H9 (cell line): ENCODE data around the gene DOCK2. TPM values are rescaled to one million over a fixed set of nuclear protein-coding genes. Genes with fewer than 3 reads are reported as not detected.

ENCODE experiments used
- DNase-seq: peaks from one replicate; pipeline ENCODE4 v3.0.0-alpha.2; 2017
- H2AFZ ChIP-seq: one replicate; pipeline ENCODE4 v1.6.1; 2013; ENCODE audit warnings: mild to moderate bottlenecking, low read length, control low read depth, moderate library complexity
- H2AK5ac ChIP-seq: 2 replicates; pipeline ENCODE4 v1.6.1; 2013; ENCODE audit warnings: low read length, control low read depth, mixed read lengths; ENCODE audit not compliant: insufficient read length
- H2BK120ac ChIP-seq: one replicate; pipeline ENCODE4 v1.6.1; 2013; ENCODE audit warnings: low read depth, mild to moderate bottlenecking, low read length, control low read depth, inconsistent platforms; ENCODE audit not compliant: poor library complexity, severe bottlenecking
- H2BK12ac ChIP-seq: 2 replicates; pipeline ENCODE4 v1.6.1; 2013; ENCODE audit warnings: low read length, control low read depth, mixed read lengths, low read depth; ENCODE audit not compliant: insufficient read length
- H2BK15ac ChIP-seq: 2 replicates; pipeline ENCODE4 v1.6.1; 2013; ENCODE audit warnings: low read depth, low read length, control low read depth
- H2BK20ac ChIP-seq: one replicate; pipeline ENCODE4 v1.6.1; 2013; ENCODE audit warnings: low read depth, mild to moderate bottlenecking, low read length, control low read depth, inconsistent platforms; ENCODE audit not compliant: poor library complexity, severe bottlenecking
- H2BK5ac ChIP-seq: 2 replicates; pipeline ENCODE4 v1.6.1; 2013; ENCODE audit warnings: low read length, control low read depth, mixed read lengths; ENCODE audit not compliant: insufficient read length
- H3K14ac ChIP-seq: 2 replicates; pipeline ENCODE4 v1.6.1; 2013; ENCODE audit warnings: low read length, control low read depth; ENCODE audit not compliant: insufficient read depth
- H3K18ac ChIP-seq: 2 replicates; pipeline ENCODE4 v1.6.1; 2013; ENCODE audit warnings: low read depth, mild to moderate bottlenecking, mixed read lengths, low read length, control low read depth; ENCODE audit not compliant: insufficient read length
- H3K23ac ChIP-seq: 2 replicates; pipeline ENCODE4 v1.6.1; 2013; ENCODE audit warnings: low read length, control low read depth, mixed read lengths, low read depth; ENCODE audit not compliant: insufficient read length
- H3K23me2 ChIP-seq: 2 replicates; pipeline ENCODE4 v1.6.1; 2013; ENCODE audit warnings: low read depth, mild to moderate bottlenecking, mixed read lengths, low read length, control low read depth; ENCODE audit not compliant: insufficient read length, poor library complexity, severe bottlenecking
- H3K27ac ChIP-seq: 2 replicates; pipeline ENCODE4 v1.5.1; 2013; ENCODE audit warnings: low read length, control low read depth, mixed read lengths, low read depth; ENCODE audit not compliant: insufficient read length
- H3K27me3 ChIP-seq: 2 replicates; pipeline ENCODE4 v1.6.1; 2013; ENCODE audit warnings: low read length, control low read depth, inconsistent platforms; ENCODE audit not compliant: insufficient read depth
- H3K4ac ChIP-seq: 2 replicates; pipeline ENCODE4 v1.6.1; 2013; ENCODE audit warnings: low read depth, mild to moderate bottlenecking, control low read depth, inconsistent platforms, low read length, moderate library complexity
- H3K4me1 ChIP-seq: 2 replicates; pipeline ENCODE4 v1.6.1; 2013; ENCODE audit warnings: low read length, control low read depth, inconsistent platforms; ENCODE audit not compliant: insufficient read depth
- H3K4me2 ChIP-seq: 2 replicates; pipeline ENCODE4 v1.6.1; 2013; ENCODE audit warnings: low read length, control low read depth, mixed read lengths; ENCODE audit not compliant: insufficient read length, insufficient read depth
- H3K56ac ChIP-seq: 2 replicates; pipeline ENCODE4 v1.6.1; 2013; ENCODE audit warnings: low read depth, mild to moderate bottlenecking, mixed read lengths, low read length, control low read depth; ENCODE audit not compliant: insufficient read length
- H3K79me1 ChIP-seq: 2 replicates; pipeline ENCODE4 v1.6.1; 2013; ENCODE audit warnings: low read depth, mild to moderate bottlenecking, moderate library complexity, low read length, control low read depth, inconsistent platforms; ENCODE audit not compliant: insufficient read depth, poor library complexity, severe bottlenecking
- H3K79me2 ChIP-seq: 2 replicates; pipeline ENCODE4 v1.6.1; 2013; ENCODE audit warnings: low read length, control low read depth, inconsistent platforms; ENCODE audit not compliant: insufficient read depth
- H3K9ac ChIP-seq: 2 replicates; pipeline ENCODE4 v1.6.1; 2013; ENCODE audit warnings: low read length, control low read depth, mixed read lengths; ENCODE audit not compliant: insufficient read length; ENCODE audit errors: extremely low read depth
- H3K9me3 ChIP-seq: one replicate; pipeline ENCODE4 v1.6.1; 2013; ENCODE audit warnings: low read depth, low read length, inconsistent platforms; ENCODE audit not compliant: control insufficient read depth
- H3T11ph ChIP-seq: one replicate; pipeline ENCODE4 v1.6.1; 2013; ENCODE audit warnings: mild to moderate bottlenecking, low read length, control low read depth, inconsistent platforms
- H4K20me1 ChIP-seq: one replicate; pipeline ENCODE4 v1.6.1; 2013; ENCODE audit not compliant: control insufficient read depth, insufficient read length, insufficient read depth
- H4K5ac ChIP-seq: 2 replicates; pipeline ENCODE4 v1.6.1; 2013; ENCODE audit warnings: low read depth, mild to moderate bottlenecking, mixed read lengths, low read length, control low read depth; ENCODE audit not compliant: insufficient read length
- H4K8ac ChIP-seq: replicated peaks from 2 replicates; pipeline ENCODE4 v1.6.1; 2013; ENCODE audit warnings: low read length, control low read depth, mixed read lengths, low read depth; ENCODE audit not compliant: insufficient read length
- H4K91ac ChIP-seq: 2 replicates; pipeline ENCODE4 v1.6.1; 2013; ENCODE audit warnings: low read depth, mild to moderate bottlenecking, moderate library complexity, mixed read lengths, low read length, control low read depth; ENCODE audit not compliant: insufficient read length
- H3K27ac Mint-ChIP-seq, 3 experiments: 2 replicates in 2 of 3; 3 replicates in 1 of 3; pipeline ENCODE4 v1.8.0; 2020 to 2021; ENCODE audit warnings: mixed read lengths in 3 of 3, mild to moderate bottlenecking in 1 of 3, moderate library complexity in 1 of 3
- H3K27me3 Mint-ChIP-seq: 2 replicates; pipeline ENCODE4 v1.8.0; 2021; ENCODE audit warnings: low read depth, mild to moderate bottlenecking, moderate library complexity, mixed read lengths
- H3K36me3 Mint-ChIP-seq, 3 experiments: 2 replicates in 2 of 3; 3 replicates in 1 of 3; pipeline ENCODE4 v1.8.0; 2020 to 2021; ENCODE audit warnings: low read depth in 3 of 3, mixed read lengths in 3 of 3; ENCODE audit not compliant: insufficient read depth in 1 of 3
- H3K4me1 Mint-ChIP-seq, 2 experiments: 2 replicates each; pipeline ENCODE4 v1.8.0; 2020; ENCODE audit warnings: mixed read lengths in 2 of 2
- H3K4me3 Mint-ChIP-seq, 2 experiments: 2 replicates in 1 of 2; 3 replicates in 1 of 2; pipeline ENCODE4 v1.8.0; 2020 to 2021; ENCODE audit warnings: mild to moderate bottlenecking in 2 of 2, mixed read lengths in 2 of 2, moderate library complexity in 1 of 2
- H3K9me3 Mint-ChIP-seq, 2 experiments: 2 replicates in 1 of 2; 3 replicates in 1 of 2; pipeline ENCODE4 v1.8.0; 2020; ENCODE audit warnings: mild to moderate bottlenecking in 2 of 2, mixed read lengths in 2 of 2, moderate library complexity in 1 of 2
- CTCF ChIP-seq: fragments of 200-600 bp; sonication (generic); conservative IDR thresholded peaks from 3 replicates; pipeline ENCODE4 v1.8.0; 2021; ENCODE audit warnings: antibody characterized with exemption, mild to moderate bottlenecking
- WGBS: extraction: QIAGEN DNeasy Blood & Tissue Kit; methylation state at CpG from one replicate; pipeline ENCODE4 v1.1.7; 2013; ENCODE audit warnings: missing lambda C conversion rate, low lambda C conversion rate, mixed read lengths; ENCODE audit not compliant: insufficient read length; ENCODE audit errors: extremely low coverage; 5-methylcytosine and 5-hydroxymethylcytosine counted together
- total RNA-seq: library from RNA; stranded (reverse); gene quantifications from 2 replicates; pipeline ENCODE4 v1.2.1, GENCODE V29; 2021

The DOCK2 gene
- total RNA-seq, 1 experiment from 2014 or later, result 7.8 TPM

GRCh38 chr5:170010595-170010994 is 373.5 kb downstream of the DOCK2 start:
- Histone ChIP-seq H3K4ac (no peak overlapping the region), H2BK20ac (no peak overlapping the region), H2BK12ac (no peak overlapping the region), H2BK5ac (no peak overlapping the region), H3K9me3 (no peaks in the 10 kb centered on the region), H4K20me1 (no peaks in the 10 kb centered on the region), H3K27me3 (no peaks in the 10 kb centered on the region), H4K5ac (no peak overlapping the region), H3K18ac (no peak overlapping the region), H3K56ac (no peak overlapping the region), H3K14ac (no peak overlapping the region), H3K23ac (no peak overlapping the region), H3K23me2 (no peaks in the 10 kb centered on the region), H2AK5ac (no peak overlapping the region), H3K4me2 (no peak overlapping the region), H2BK120ac (no peak overlapping the region), H4K91ac (no peak overlapping the region), H3K9ac (no peak overlapping the region), H3K4me1 (no peaks in the 10 kb centered on the region), H2AFZ (no peak overlapping the region), H3K27ac (no peak overlapping the region), H3K79me2 (no peaks in the 10 kb centered on the region), H4K8ac (no peak overlapping the region), H3T11ph (no peak overlapping the region), H2BK15ac (no peak overlapping the region), H3K79me1 (no peaks in the 10 kb centered on the region)
- TF ChIP-seq CTCF, result no peak
- peaks cover 18% of the 10 kb centered on the region in 2 experiments for H3K4me1 Mint-ChIP-seq
- H3K36me3 Mint-ChIP-seq, result peaks cover 0 to 2% (median 2%) of the 10 kb centered on the region in 3 experiments; a peak in 2 of 7 replicates
- H3K4me3 Mint-ChIP-seq, result no peak overlapping the region
- H3K27me3 Mint-ChIP-seq, result peaks cover 2% of the 10 kb centered on the region
- H3K9me3 Mint-ChIP-seq, result peaks cover 0 to 7% of the 10 kb centered on the region in 2 experiments; a peak in 2 of 5 replicates
- peak overlapping the region in 1 of 3 experiments; percentile 50; a peak in 1 of 7 replicates for H3K27ac Mint-ChIP-seq
- no CpG with 5 or more reads among the region's 4 CpGs for WGBS
- no peak for DNase-seq
